Sigmoid colon (tissue), 4 donors: ENCODE results near the gene TSC22D1.

ENCODE experiments used
- EP300 ChIP-seq, 4 donors: sonication (generic); formaldehyde crosslinking; IDR thresholded peaks; one replicate each; pipeline ENCODE4 v1.6.1; 2017; ENCODE audit warnings: antibody characterized with exemption in 4 of 4
- POLR2A ChIP-seq, 2 donors: fragments of 450-650 bp; IDR thresholded peaks; one replicate each; pipeline ENCODE4 v1.6.1; 2016; ENCODE audit warnings: antibody characterized with exemption in 2 of 2, mild to moderate bottlenecking in 2 of 2, moderate library complexity in 2 of 2
- POLR2AphosphoS5 ChIP-seq, 4 donors: sonication (generic); formaldehyde crosslinking; IDR thresholded peaks; one replicate each; pipeline ENCODE4 v1.6.1; 2017; ENCODE audit warnings: antibody characterized with exemption in 4 of 4
- TF ChIP-seq, protein P1 (sequence below), 4 experiments: fragments of 450-650 bp in 3 of 4; fragments of 200-600 bp in 1 of 4; IDR thresholded peaks; one replicate each; pipeline ENCODE4 v1.5.1; 2016 to 2019; ENCODE audit warnings: antibody characterized with exemption in 4 of 4, mild to moderate bottlenecking in 3 of 4, moderate library complexity in 2 of 4

DNA sequence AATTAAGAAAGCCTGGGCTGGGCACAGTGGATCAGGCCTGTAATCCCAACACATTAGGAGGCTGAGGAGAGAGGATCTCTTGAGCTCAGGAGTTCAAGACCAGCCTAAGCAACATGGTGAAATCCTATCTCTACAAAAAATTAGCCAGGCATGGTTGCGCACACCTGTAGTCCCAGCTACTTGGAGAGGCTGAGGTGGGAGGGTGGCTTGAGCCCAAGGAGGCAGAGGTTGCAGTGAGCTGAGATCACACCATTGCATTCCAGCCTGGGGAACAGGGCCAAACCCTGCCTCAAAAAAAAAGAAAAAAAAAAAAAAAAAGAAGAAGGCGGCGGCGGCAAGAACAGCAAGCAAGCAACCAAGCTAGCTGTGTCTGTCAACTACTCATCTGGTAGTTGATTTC, 26.7 kb downstream of the TSC22D1 start:
- TF ChIP-seq, protein P1, sequence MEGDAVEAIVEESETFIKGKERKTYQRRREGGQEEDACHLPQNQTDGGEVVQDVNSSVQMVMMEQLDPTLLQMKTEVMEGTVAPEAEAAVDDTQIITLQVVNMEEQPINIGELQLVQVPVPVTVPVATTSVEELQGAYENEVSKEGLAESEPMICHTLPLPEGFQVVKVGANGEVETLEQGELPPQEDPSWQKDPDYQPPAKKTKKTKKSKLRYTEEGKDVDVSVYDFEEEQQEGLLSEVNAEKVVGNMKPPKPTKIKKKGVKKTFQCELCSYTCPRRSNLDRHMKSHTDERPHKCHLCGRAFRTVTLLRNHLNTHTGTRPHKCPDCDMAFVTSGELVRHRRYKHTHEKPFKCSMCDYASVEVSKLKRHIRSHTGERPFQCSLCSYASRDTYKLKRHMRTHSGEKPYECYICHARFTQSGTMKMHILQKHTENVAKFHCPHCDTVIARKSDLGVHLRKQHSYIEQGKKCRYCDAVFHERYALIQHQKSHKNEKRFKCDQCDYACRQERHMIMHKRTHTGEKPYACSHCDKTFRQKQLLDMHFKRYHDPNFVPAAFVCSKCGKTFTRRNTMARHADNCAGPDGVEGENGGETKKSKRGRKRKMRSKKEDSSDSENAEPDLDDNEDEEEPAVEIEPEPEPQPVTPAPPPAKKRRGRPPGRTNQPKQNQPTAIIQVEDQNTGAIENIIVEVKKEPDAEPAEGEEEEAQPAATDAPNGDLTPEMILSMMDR (IDR thresholded peaks at IDR 0.05): no peak
- TF ChIP-seq POLR2AphosphoS5 (IDR thresholded peaks at IDR 0.05) (no peak), POLR2A (IDR thresholded peaks at IDR 0.05) (no peak), EP300 (IDR thresholded peaks at IDR 0.05) (no peak)
